Upper lobe of left lung (tissue), 4 donors: Measurements from ENCODE around the gene TAF7.

Source experiments
- EP300 ChIP-seq, 4 donors: sonication (generic); formaldehyde crosslinking; IDR thresholded peaks; one replicate each; pipeline ENCODE4 v1.5.1; 2017; ENCODE audit warnings: antibody characterized with exemption in 4 of 4, control low read depth in 2 of 4
- POLR2A ChIP-seq, 4 donors: fragments of 450-650 bp; IDR thresholded peaks; one replicate each; pipeline ENCODE4 v1.5.1; 2016 to 2017; ENCODE audit warnings: antibody characterized with exemption in 4 of 4, mild to moderate bottlenecking in 2 of 4
- POLR2AphosphoS5 ChIP-seq, 2 donors: sonication (generic); formaldehyde crosslinking; IDR thresholded peaks; one replicate each; pipeline ENCODE4 v1.5.1; 2017; ENCODE audit warnings: antibody characterized with exemption in 2 of 2
- TF ChIP-seq, protein P1 (sequence below), 6 experiments: fragments of 450-650 bp in 4 of 6; fragments of 200-600 bp in 2 of 6; sonication (generic) in 2 of 6; IDR thresholded peaks; one replicate each; pipeline ENCODE4 v1.5.1; 2016 to 2019; ENCODE audit warnings: antibody characterized with exemption in 6 of 6

DNA sequence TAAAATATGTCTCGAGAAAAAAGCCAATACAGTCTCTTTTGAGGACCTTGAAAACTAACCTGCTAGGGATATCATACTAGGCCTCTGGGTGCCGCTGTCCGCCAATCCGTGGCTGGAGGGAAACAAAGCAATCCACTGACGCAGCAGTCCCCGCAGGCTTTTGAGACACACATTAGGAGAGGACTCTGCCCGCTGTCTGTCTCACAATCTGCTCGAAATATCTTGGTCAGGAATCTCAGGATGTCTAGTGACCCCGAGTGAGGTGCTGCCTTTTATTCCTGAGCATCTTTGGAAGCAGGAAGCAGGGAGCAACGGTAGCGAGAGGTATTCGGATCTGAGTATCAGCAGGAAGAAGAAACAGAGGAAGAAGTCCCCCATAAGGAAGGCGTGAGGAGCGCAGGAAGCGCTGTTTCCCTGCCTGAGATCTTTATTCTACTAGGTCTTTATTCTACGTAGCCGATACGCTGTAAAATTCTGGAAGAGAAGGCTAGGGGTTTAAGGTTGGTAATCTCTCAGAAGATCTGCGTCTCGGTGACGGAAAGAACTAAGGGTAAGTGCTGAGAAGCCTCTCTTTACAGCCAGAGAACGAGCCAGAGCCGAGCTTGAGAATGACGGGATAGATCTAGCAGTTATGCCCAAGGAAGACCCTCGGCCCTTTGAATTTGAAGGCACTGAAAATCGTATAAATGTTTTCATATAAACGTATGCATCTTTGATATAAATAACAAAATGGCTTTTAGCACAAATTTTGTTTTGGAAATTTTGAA lies 5.7 kb upstream of the TAF7 start:
- no peak for TF ChIP-seq POLR2AphosphoS5 (IDR thresholded peaks at IDR 0.05)
- TF ChIP-seq, protein P1, sequence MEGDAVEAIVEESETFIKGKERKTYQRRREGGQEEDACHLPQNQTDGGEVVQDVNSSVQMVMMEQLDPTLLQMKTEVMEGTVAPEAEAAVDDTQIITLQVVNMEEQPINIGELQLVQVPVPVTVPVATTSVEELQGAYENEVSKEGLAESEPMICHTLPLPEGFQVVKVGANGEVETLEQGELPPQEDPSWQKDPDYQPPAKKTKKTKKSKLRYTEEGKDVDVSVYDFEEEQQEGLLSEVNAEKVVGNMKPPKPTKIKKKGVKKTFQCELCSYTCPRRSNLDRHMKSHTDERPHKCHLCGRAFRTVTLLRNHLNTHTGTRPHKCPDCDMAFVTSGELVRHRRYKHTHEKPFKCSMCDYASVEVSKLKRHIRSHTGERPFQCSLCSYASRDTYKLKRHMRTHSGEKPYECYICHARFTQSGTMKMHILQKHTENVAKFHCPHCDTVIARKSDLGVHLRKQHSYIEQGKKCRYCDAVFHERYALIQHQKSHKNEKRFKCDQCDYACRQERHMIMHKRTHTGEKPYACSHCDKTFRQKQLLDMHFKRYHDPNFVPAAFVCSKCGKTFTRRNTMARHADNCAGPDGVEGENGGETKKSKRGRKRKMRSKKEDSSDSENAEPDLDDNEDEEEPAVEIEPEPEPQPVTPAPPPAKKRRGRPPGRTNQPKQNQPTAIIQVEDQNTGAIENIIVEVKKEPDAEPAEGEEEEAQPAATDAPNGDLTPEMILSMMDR (IDR thresholded peaks at IDR 0.05): peak in 3 of 6 experiments; percentile 22 to 26 (median 24)
- no peak for TF ChIP-seq EP300 (IDR thresholded peaks at IDR 0.05)
- TF ChIP-seq POLR2A (IDR thresholded peaks at IDR 0.05): peak in 1 of 4 donors; percentile 12
